Sigmoid colon (tissue), 7 donors: ENCODE results near the gene DAPK3. TPM values are rescaled to one million over a fixed set of nuclear protein-coding genes. Genes with fewer than 3 reads are reported as not detected.
"Not testable (repeated sequence)": the region's sequence is repeated elsewhere in the genome, so short reads cannot be mapped to it uniquely, and the experiment has no call there.

Experiments
- DNase-seq: peaks from one replicate; pipeline ENCODE4 v3.0.0-alpha.2; 2019
- H3K27ac ChIP-seq, 4 donors: fragments of 200-600 bp; sonication (generic); one replicate each; pipeline ENCODE4 v1.5.1; 2016 to 2019; ENCODE audit warnings: mild to moderate bottlenecking in 1 of 4
- H3K27me3 ChIP-seq, 3 donors: fragments of 200-600 bp; sonication (generic); one replicate each; pipeline ENCODE4 v1.5.1; 2019; ENCODE audit warnings: mild to moderate bottlenecking in 1 of 3
- H3K36me3 ChIP-seq, 4 donors: fragments of 200-600 bp; sonication (generic); one replicate each; pipeline ENCODE4 v1.5.1; 2016 to 2019
- H3K4me1 ChIP-seq, 4 donors: fragments of 200-600 bp; sonication (generic); one replicate each; pipeline ENCODE4 v1.5.1; 2017 to 2019
- H3K4me3 ChIP-seq, 4 donors: fragments of 200-600 bp; sonication (generic); one replicate each; pipeline ENCODE4 v1.5.1; 2017 to 2019; ENCODE audit warnings: mild to moderate bottlenecking in 2 of 4, moderate library complexity in 1 of 4
- H3K9me3 ChIP-seq, 4 donors: fragments of 200-600 bp in 3 of 4; sonication (generic) in 3 of 4; one replicate each; pipeline versions ENCODE4 v1.5.1 to v1.6.1; 2013 to 2019
- EP300 ChIP-seq, 4 donors: sonication (generic); formaldehyde crosslinking; IDR thresholded peaks; one replicate each; pipeline ENCODE4 v1.6.1; 2017; ENCODE audit warnings: antibody characterized with exemption in 4 of 4
- POLR2A ChIP-seq, 2 donors: fragments of 450-650 bp; IDR thresholded peaks; one replicate each; pipeline ENCODE4 v1.6.1; 2016; ENCODE audit warnings: antibody characterized with exemption in 2 of 2, mild to moderate bottlenecking in 2 of 2, moderate library complexity in 2 of 2
- POLR2AphosphoS5 ChIP-seq, 4 donors: sonication (generic); formaldehyde crosslinking; IDR thresholded peaks; one replicate each; pipeline ENCODE4 v1.6.1; 2017; ENCODE audit warnings: antibody characterized with exemption in 4 of 4
- WGBS, 2 donors: extraction: QIAGEN DNeasy Blood & Tissue Kit; methylation state at CpG; one replicate each; pipeline ENCODE4 v1.1.7; 2013; 5-methylcytosine and 5-hydroxymethylcytosine counted together
- intact Hi-C: fragments of 100-400 bp; cut with DNase I; formaldehyde crosslinking; loops from one replicate; pipeline ENCODE4 v1.15.1; 2023
- polyA plus RNA-seq, 3 donors: library from polyadenylated mRNA; stranded (reverse); fragments of 200-250 nt; gene quantifications; one replicate each; pipeline ENCODE4 v1.2.3, GENCODE V29; 2013
- total RNA-seq, 4 donors: library from RNA; depleted of rRNA; stranded (reverse); fragments of >200 nt; gene quantifications; one replicate each; pipeline ENCODE4 v1.1.0, GENCODE V29; 2016
- TF ChIP-seq, protein P1 (sequence below), 4 experiments: fragments of 450-650 bp in 3 of 4; fragments of 200-600 bp in 1 of 4; IDR thresholded peaks; one replicate each; pipeline ENCODE4 v1.5.1; 2016 to 2019; ENCODE audit warnings: antibody characterized with exemption in 4 of 4, mild to moderate bottlenecking in 3 of 4, moderate library complexity in 2 of 4
- donor health status: healthy with polysubstance abuse.
- donor health status: Bipolar disorder and iron deficiency.
- donor health status: healthy.

Gene DAPK3
- total and polyA plus RNA-seq, 7 donors, result 38.4 to 167 (median 91.3) TPM

DNA sequence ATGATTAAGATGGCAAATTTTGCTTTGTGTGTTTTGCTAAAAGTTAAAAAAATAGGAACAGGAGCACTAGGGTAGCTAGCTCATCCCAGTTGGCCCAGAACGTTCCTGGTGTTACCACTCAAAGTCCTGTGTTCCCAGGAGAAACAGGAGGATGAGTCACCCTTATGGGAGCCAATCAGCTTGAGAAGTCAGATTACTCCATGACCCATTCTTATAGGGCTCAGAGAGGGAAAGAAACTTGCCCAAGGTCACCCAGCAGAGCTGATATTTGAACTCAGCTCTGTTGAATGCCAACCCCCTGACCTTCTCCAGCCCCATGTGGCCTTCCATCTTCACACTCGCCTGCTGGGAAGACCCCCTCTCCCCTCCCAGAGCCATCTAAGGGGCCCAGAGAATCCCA lies 25.1 kb downstream of the DAPK3 start:
- no peaks in the 10 kb centered on the region for H3K36me3 ChIP-seq
- DNase-seq, result no peak
- no peaks in the 10 kb centered on the region for H3K9me3 ChIP-seq
- peaks cover 0 to 9% (median 8%) of the 10 kb centered on the region in 4 donors for H3K4me1 ChIP-seq
- H3K27me3 ChIP-seq, result no peaks in the 10 kb centered on the region
- 35 to 63% methylated on average over 2 of the region's 2 CpGs for WGBS, 2 donors
- no peak overlapping the region for H3K27ac ChIP-seq
- TF ChIP-seq POLR2AphosphoS5 (IDR thresholded peaks at IDR 0.05) (no peak), EP300 (IDR thresholded peaks at IDR 0.05) (no peak), POLR2A (IDR thresholded peaks at IDR 0.05) (no peak)
- TF ChIP-seq, protein P1, sequence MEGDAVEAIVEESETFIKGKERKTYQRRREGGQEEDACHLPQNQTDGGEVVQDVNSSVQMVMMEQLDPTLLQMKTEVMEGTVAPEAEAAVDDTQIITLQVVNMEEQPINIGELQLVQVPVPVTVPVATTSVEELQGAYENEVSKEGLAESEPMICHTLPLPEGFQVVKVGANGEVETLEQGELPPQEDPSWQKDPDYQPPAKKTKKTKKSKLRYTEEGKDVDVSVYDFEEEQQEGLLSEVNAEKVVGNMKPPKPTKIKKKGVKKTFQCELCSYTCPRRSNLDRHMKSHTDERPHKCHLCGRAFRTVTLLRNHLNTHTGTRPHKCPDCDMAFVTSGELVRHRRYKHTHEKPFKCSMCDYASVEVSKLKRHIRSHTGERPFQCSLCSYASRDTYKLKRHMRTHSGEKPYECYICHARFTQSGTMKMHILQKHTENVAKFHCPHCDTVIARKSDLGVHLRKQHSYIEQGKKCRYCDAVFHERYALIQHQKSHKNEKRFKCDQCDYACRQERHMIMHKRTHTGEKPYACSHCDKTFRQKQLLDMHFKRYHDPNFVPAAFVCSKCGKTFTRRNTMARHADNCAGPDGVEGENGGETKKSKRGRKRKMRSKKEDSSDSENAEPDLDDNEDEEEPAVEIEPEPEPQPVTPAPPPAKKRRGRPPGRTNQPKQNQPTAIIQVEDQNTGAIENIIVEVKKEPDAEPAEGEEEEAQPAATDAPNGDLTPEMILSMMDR (IDR thresholded peaks at IDR 0.05), result no peak
- intact Hi-C loops, result no loop called here
- H3K4me3 ChIP-seq, result no peak overlapping the region

DNA sequence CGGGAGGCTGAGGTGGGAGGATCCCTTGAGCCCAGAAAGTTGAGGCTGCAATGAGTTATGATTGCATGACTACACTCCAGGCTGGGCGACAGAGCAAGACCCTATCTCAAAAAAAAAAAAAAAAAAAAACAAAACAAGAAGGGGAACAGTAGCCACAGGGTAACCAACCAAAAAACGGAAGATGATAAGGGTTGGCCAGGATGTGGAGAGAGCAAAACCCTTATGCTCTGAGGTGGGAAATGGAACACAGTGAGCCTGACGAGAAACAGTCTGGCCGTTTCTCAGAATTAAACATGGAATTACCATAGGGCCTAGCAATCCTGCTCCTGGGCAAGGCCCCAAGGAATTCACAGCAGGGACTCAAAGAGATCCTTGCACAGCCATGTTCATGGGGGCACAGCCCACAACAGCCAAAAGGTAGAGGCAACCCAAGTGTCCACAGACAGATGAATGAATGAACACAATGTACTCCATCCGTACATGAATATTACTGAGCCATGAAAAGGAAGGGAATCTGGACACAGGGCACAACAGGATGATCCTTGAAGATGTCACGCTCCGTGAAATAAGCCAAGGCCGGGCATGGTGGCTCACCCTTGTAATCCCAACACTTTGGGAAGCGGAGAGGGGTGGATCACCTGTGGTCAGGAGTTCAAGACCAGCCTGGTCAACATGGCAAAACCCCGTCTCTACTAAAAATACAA lies 26.7 kb downstream of the DAPK3 start:
- Histone ChIP-seq H3K4me1 (no peaks in the 10 kb centered on the region), H3K36me3 (no peaks in the 10 kb centered on the region), H3K4me3 (no peak overlapping the region), H3K27me3 (no peaks in the 10 kb centered on the region), H3K27ac (no peak overlapping the region), H3K9me3 (no peaks in the 10 kb centered on the region)
- no peak for DNase-seq
- whole genome bisulfite sequencing, 2 donors, result 77 to 81% methylated on average over 11 of the region's 11 CpGs
- intact Hi-C loops, result no loop called here
- no peak for TF ChIP-seq EP300 (IDR thresholded peaks at IDR 0.05)
- TF ChIP-seq POLR2A (IDR thresholded peaks at IDR 0.05), result no peak
- no peak for TF ChIP-seq POLR2AphosphoS5 (IDR thresholded peaks at IDR 0.05)
- TF ChIP-seq, protein P1 (IDR thresholded peaks at IDR 0.05), result no peak

DNA sequence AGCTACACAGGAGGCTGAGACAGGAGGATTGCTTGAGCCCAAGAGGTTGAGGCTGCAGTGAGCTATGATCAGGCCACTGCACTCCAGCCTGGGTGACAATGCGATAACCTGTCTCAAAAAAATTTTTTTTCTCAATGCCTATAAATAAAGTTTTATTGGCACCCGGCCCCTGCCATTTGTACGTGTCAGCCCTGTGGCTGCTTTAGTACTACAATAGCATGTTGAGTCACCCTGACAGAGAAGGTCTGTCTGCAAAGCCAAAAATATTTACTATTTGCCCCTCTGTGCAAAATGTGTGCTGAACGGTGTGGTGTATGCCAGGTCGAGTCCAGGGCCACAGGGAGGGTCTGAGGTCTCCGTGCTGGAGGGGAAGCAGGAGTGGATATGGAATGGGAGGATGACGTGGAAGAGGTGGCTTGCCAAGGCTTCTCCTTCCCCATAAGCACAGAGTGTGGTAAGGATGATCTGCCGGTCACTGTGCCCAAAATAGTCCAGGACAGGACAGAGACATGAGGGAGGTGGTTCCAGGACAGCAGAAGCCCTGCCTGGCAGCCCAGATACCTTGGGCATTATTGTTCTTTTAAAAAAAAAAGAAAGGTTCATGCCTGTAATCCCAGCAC lies 28.0 kb downstream of the DAPK3 start:
- no peak overlapping the region for H3K27ac ChIP-seq
- H3K4me1 ChIP-seq, result no peaks in the 10 kb centered on the region
- 83 to 85% methylated on average over 8 of the region's 8 CpGs for WGBS, 2 donors
- DNase-seq, result no peak
- H3K36me3 ChIP-seq, result no peaks in the 10 kb centered on the region
- no peak overlapping the region for H3K4me3 ChIP-seq
- TF ChIP-seq, protein P1 (IDR thresholded peaks at IDR 0.05), result no peak
- no peak for TF ChIP-seq POLR2A (IDR thresholded peaks at IDR 0.05)
- no peak for TF ChIP-seq POLR2AphosphoS5 (IDR thresholded peaks at IDR 0.05)
- TF ChIP-seq EP300 (IDR thresholded peaks at IDR 0.05), result no peak
- H3K9me3 ChIP-seq, result no peaks in the 10 kb centered on the region
- no peaks in the 10 kb centered on the region for H3K27me3 ChIP-seq
- intact Hi-C loops, result no loop called here

DNA sequence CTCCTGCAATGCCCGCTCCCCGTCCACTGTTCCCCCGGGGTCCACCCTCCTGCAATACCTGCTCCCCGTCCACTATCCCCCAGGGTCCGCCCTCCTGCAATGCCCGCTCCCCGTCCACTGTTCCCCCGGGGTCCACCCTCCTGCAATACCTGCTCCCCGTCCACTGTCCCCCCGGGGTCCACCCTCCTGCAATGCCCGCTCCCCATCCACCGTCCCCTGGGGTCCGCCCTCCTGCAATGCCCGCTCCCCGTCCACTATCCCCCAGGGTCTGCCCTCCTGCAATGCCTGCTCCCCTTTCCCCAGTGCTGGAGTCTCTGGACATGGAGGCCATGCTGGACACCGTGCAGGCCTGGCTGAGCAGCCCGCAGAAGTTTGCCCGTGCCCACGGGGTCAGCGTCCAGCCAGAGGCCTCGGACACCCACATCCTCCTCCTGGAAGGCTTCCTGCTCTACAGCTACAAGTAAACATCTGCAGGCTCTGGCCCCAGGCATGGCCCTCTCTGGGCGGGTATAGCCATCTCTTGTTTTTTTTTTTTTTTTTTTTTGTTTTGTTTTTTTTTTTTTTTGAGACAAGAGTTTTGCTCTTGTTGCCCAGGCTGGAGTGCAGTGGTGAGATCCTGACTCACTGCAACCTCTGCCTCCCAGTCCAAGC lies 32.5 kb downstream of the DAPK3 start:
- H3K27me3 ChIP-seq, result peaks cover 5 to 16% (median 11%) of the 10 kb centered on the region in 3 donors
- H3K4me3 ChIP-seq, DNase-seq, H3K36me3 ChIP-seq, H3K9me3 ChIP-seq, H3K4me1 ChIP-seq, intact Hi-C loops, H3K27ac ChIP-seq: not testable (repeated sequence)
- WGBS, 2 donors, result 89 to 92% methylated on average over 22 of the region's 22 CpGs
